Panc1 (cell line): ENCODE results near the gene SSX2IP. TPM values are rescaled to one million over a fixed set of nuclear protein-coding genes. Genes with fewer than 3 reads are reported as not detected.
"Not testable (repeated sequence)": the region's sequence is repeated elsewhere in the genome, so short reads cannot be mapped to it uniquely, and the experiment has no call there.

ENCODE experiments used
- ATAC-seq: fragments of 200-7000 bp; cut with Tn5 transposase; 2 replicates; pipeline ENCODE4 v1.9.1; 2020; ENCODE audit warnings: mild to moderate bottlenecking, moderate library complexity
- BruUV-seq: library from RNA; stranded (reverse); fragments of 400-500 nt; replicated peaks from 2 replicates; lab custom pipeline; 2021; lab: Mats Ljungman, UMichigan
- CTCF ChIA-PET: fragments of 300-600 bp; sonication (Branson Sonifier 250); formaldehyde crosslinking; loops from one replicate; lab custom pipeline; 2022; ENCODE audit warnings: antibody characterized with exemption; lab: Charles Lee
- POLR2A ChIA-PET: fragments of 300-600 bp; sonication (Branson Sonifier 250); formaldehyde crosslinking; loops from one replicate; lab custom pipeline; 2022; ENCODE audit warnings: antibody characterized with exemption; lab: Charles Lee
- DNase-seq: peaks from one replicate; pipeline ENCODE4 v3.0.0-alpha.2; 2010; ENCODE audit warnings: low read depth, low spot score
- H3K27ac ChIP-seq: 2 replicates; pipeline ENCODE4 v1.5.1; 2011; ENCODE audit warnings: mild to moderate bottlenecking, low read length, inconsistent platforms
- H3K27me3 ChIP-seq: fragments of 200-500 bp; sonication (Bioruptor generic); 2 replicates; pipeline ENCODE4 v1.6.0; 2014; ENCODE audit warnings: low read length, inconsistent platforms; ENCODE audit not compliant: control insufficient read depth, insufficient read depth
- H3K36me3 ChIP-seq: fragments of 200-500 bp; sonication (Bioruptor generic); 2 replicates; pipeline ENCODE4 v1.5.1; 2014; ENCODE audit warnings: inconsistent platforms, mild to moderate bottlenecking, low read length, moderate library complexity; ENCODE audit not compliant: control insufficient read depth, insufficient read depth
- H3K4me1 ChIP-seq: 2 replicates; pipeline ENCODE4 v1.5.1; 2011; ENCODE audit warnings: inconsistent platforms, mild to moderate bottlenecking, low read length, moderate library complexity; ENCODE audit not compliant: control insufficient read depth, insufficient read depth
- H3K4me3 ChIP-seq, 2 experiments: 2 replicates each; pipeline ENCODE4 v1.5.1; 2011 to 2012; ENCODE audit warnings: low read depth in 2 of 2, low read length in 2 of 2, mild to moderate bottlenecking in 2 of 2, inconsistent platforms in 1 of 2, moderate library complexity in 1 of 2
- H3K9me3 ChIP-seq: fragments of 200-500 bp; sonication (Bioruptor generic); 2 replicates; pipeline ENCODE4 v1.5.1; 2014; ENCODE audit warnings: low read depth, mild to moderate bottlenecking, inconsistent platforms, low read length, moderate library complexity; ENCODE audit not compliant: control insufficient read depth, insufficient read depth
- CTCF ChIP-seq: fragments of 450-650 bp; IDR thresholded peaks from 2 replicates; pipeline ENCODE4 v1.5.1; 2017; ENCODE audit warnings: mild to moderate bottlenecking
- POLR2AphosphoS5 ChIP-seq: IDR thresholded peaks from 2 replicates; pipeline ENCODE4 v1.6.1; 2012; ENCODE audit warnings: mild to moderate bottlenecking, low read depth, low read length, moderate library complexity
- REST ChIP-seq, 2 experiments: IDR thresholded peaks; 2 replicates each; pipeline ENCODE4 v1.6.1; 2011 to 2012; ENCODE audit warnings: low read depth in 2 of 2, control low read depth in 1 of 2, low read length in 1 of 2, mild to moderate bottlenecking in 1 of 2, moderate library complexity in 1 of 2; ENCODE audit not compliant: insufficient read depth in 1 of 2
- SIN3A ChIP-seq: IDR thresholded peaks from 2 replicates; pipeline ENCODE4 v1.6.1; 2012; ENCODE audit warnings: low read depth, mild to moderate bottlenecking, low read length, moderate library complexity, borderline replicate concordance; ENCODE audit not compliant: insufficient read depth
- TCF7L2 ChIP-seq: IDR thresholded peaks from 2 replicates; pipeline ENCODE4 v1.6.1; 2011; ENCODE audit warnings: mild to moderate bottlenecking, low read depth, low read length, inconsistent platforms
- in situ Hi-C: cut with HindIII; loops from 2 replicates; pipeline ENCODE4 v1.10.0; 2016; ENCODE audit warnings: low sequenced_read_pairs, low pct_unique_long_range_greater_than_20kb
- intact Hi-C: fragments of 100-400 bp; cut with micrococcal nuclease; formaldehyde crosslinking; loops from one replicate; pipeline ENCODE4 v1.10.0; 2022; ENCODE audit not compliant: unreplicated experiment
- total RNA-seq: library from RNA; stranded (reverse); gene quantifications from one replicate; pipeline ENCODE4 v1.2.1, GENCODE V29; 2021; ENCODE audit not compliant: unreplicated experiment

Gene SSX2IP
- total RNA-seq, 1 experiment from 2014 or later = 81.8 TPM

GRCh38 chr1:84724128-84724860, 34.0 kb upstream of the SSX2IP start:
- peak; percentile 86 for TF ChIP-seq CTCF
- no peak for TF ChIP-seq SIN3A
- TF ChIP-seq REST (IDR thresholded peaks at IDR 0.05; ENCODE audit: insufficient read depth in 1 of 2, low read depth in 2 of 2, low read length in 1 of 2) = no peak
- ChIA-PET CTCF (interaction anchor here (0.5 to 1.1 kb wide), 5 partner anchors 9 to 243 kb away, joined by 3 to 5 read pairs (median 4); no protein-coding TSS in a partner anchor), POLR2A (no interaction called here)
- intact Hi-C loops = no loop called here
- Histone ChIP-seq H3K27me3 (peaks cover 5% of the 10 kb centered on the region; the same call in 1 of the 2 replicates), H3K9me3 (no peaks in the 10 kb centered on the region), H3K27ac (no peak overlapping the region), H3K36me3 (no peaks in the 10 kb centered on the region), H3K4me1 (no peaks in the 10 kb centered on the region), H3K4me3 (no peak overlapping the region)
- in situ Hi-C loops = no loop called here
- ATAC-seq (peak; percentile 72), DNase-seq (peak; percentile 27)
- BruUV-seq = no TSS peak

GRCh38 chr1:84722794-84723193, 32.5 kb upstream of the SSX2IP start:
- no peak for ATAC-seq
- no peaks in the 10 kb centered on the region for H3K9me3 ChIP-seq
- POLR2A ChIA-PET = no interaction called here
- intact Hi-C loops = no loop called here
- no peaks in the 10 kb centered on the region for H3K4me1 ChIP-seq
- no peaks in the 10 kb centered on the region for H3K36me3 ChIP-seq
- DNase-seq = no peak
- H3K27ac ChIP-seq = no peak overlapping the region
- no peak overlapping the region for H3K4me3 ChIP-seq
- H3K27me3 ChIP-seq = peaks cover 10% of the 10 kb centered on the region; the same call in 1 of the 2 replicates
- BruUV-seq = no TSS peak
- CTCF ChIA-PET = no interaction called here
- in situ Hi-C loops = no loop called here
- TF ChIP-seq SIN3A (no peak), REST (IDR thresholded peaks at IDR 0.05; ENCODE audit: insufficient read depth in 1 of 2, low read depth in 2 of 2, low read length in 1 of 2) (no peak), POLR2AphosphoS5 (no peak), CTCF (no peak), TCF7L2 (no peak)

GRCh38 chr1:84721872-84722271, 31.6 kb upstream of the SSX2IP start:
- ATAC-seq, intact Hi-C loops, H3K4me1 ChIP-seq, DNase-seq, POLR2A ChIA-PET, H3K4me3 ChIP-seq, in situ Hi-C loops, H3K9me3 ChIP-seq, H3K27ac ChIP-seq, H3K27me3 ChIP-seq, CTCF ChIA-PET, BruUV-seq, H3K36me3 ChIP-seq: not testable (repeated sequence)
